ENCODE measurements around the gene DYNLT1. TPM values are rescaled to one million over a fixed set of nuclear protein-coding genes. Genes with fewer than 3 reads are reported as not detected.

Gene DYNLT1
- total and polyA plus RNA-seq, 10 of the 15 experiments (the other 5 are each of a cell fraction or from before 2014, with no cell fraction given), result 33.6 to 298 (median 89.2) TPM

DNA sequence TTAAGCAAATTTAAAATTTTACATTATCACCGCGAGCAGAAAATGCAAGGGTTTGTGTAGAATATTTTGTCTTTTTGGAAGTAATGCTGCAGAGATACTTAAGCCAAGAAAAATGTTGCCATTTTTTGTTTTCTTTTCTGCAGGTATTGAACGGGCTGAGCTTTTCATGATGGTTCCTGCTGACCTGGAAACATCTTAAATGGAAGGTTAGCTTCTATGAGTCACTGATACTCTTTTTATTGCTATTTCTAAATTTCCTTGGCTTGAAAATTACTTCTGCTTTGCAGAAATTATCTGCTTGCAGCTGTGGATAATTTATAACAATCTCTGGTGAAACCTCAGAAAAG is 18.0 kb upstream of the DYNLT1 start:
- no peaks in the 10 kb centered on the region for H3K9me3 ChIP-seq (replicated peaks; ENCODE audit: control insufficient read depth, insufficient read depth, low read length)
- H3K4me2 ChIP-seq (ENCODE audit: control insufficient read depth, insufficient read depth), result no peak overlapping the region
- H3K36me3 ChIP-seq (ENCODE audit: control insufficient read depth in 2 of 2, insufficient read depth in 2 of 2, low read length in 1 of 2), result no peaks in the 10 kb centered on the region; a peak in 1 of 4 replicates
- peaks cover 18% of the 10 kb centered on the region for H3K4me1 ChIP-seq (ENCODE audit: control insufficient read depth, insufficient read depth, low read length)
- no peaks in the 10 kb centered on the region for H4K20me1 ChIP-seq (ENCODE audit: control insufficient read depth, insufficient read depth)
- H3K27ac ChIP-seq (ENCODE audit: control insufficient read depth, insufficient read depth), result no peak overlapping the region
- intact Hi-C loops (cut with micrococcal nuclease; ENCODE audit: unreplicated experiment) (no loop called here), in situ Hi-C loops (cut with MboI) (no loop called here)
- no peaks in the 10 kb centered on the region for H3K79me2 ChIP-seq (ENCODE audit: control insufficient read depth, insufficient read depth, low read length)
- BruUV-seq (replicated peaks), result no TSS peak
- no peak overlapping the region for H3K4me3 ChIP-seq
- ChIA-PET CTCF (interaction anchor here (0.7 to 8.8 kb wide), 12 partner anchors 9 to 472 kb away, joined by 3 to 140 read pairs (median 4); partner anchors contain the start of genes EZR and SYTL3), POLR2A (interaction anchor here (1.0 kb wide), 1 partner anchor 12 kb away, joined by 5 read pairs; no protein-coding TSS in a partner anchor), SMC1A (ENCODE audit: uncharacterized antibody, unreplicated experiment) (interaction anchor here (1.6 to 7.1 kb wide), 3 partner anchors 10 to 29 kb away, joined by 5 to 83 read pairs (median 41); partner anchors contain the start of gene DYNLT1), RAD21 (ENCODE audit: unreplicated experiment) (interaction anchor here (1.2 to 6.4 kb wide), 6 partner anchors 14 to 144 kb away, joined by 3 to 61 read pairs (median 4); partner anchors contain the start of gene SYTL3)
- ATAC-seq (no peak), DNase-seq (ENCODE audit: low read depth, low spot score) (no peak), FAIRE-seq (no peak)
- TF ChIP-seq, protein P1, sequence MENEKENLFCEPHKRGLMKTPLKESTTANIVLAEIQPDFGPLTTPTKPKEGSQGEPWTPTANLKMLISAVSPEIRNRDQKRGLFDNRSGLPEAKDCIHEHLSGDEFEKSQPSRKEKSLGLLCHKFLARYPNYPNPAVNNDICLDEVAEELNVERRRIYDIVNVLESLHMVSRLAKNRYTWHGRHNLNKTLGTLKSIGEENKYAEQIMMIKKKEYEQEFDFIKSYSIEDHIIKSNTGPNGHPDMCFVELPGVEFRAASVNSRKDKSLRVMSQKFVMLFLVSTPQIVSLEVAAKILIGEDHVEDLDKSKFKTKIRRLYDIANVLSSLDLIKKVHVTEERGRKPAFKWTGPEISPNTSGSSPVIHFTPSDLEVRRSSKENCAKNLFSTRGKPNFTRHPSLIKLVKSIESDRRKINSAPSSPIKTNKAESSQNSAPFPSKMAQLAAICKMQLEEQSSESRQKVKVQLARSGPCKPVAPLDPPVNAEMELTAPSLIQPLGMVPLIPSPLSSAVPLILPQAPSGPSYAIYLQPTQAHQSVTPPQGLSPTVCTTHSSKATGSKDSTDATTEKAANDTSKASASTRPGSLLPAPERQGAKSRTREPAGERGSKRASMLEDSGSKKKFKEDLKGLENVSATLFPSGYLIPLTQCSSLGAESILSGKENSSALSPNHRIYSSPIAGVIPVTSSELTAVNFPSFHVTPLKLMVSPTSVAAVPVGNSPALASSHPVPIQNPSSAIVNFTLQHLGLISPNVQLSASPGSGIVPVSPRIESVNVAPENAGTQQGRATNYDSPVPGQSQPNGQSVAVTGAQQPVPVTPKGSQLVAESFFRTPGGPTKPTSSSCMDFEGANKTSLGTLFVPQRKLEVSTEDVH (IDR thresholded peaks at IDR 0.05; ENCODE audit: low read depth, partially characterized antibody), result no peak
- TF ChIP-seq NR2F1 (conservative IDR thresholded peaks at IDR 0.05) (no peak), GABPA (IDR thresholded peaks at IDR 0.05; ENCODE audit: low read depth) (no peak), RAD21 (IDR thresholded peaks at IDR 0.05; ENCODE audit: insufficient read depth, low read depth, low read length) (no peak), TBL1XR1 (IDR thresholded peaks at IDR 0.05; ENCODE audit: low read depth, low read length) (no peak), ETV6 (conservative IDR thresholded peaks at IDR 0.05 in 1 of 2, IDR thresholded peaks at IDR 0.05 in 1 of 2; ENCODE audit: borderline replicate concordance in 1 of 2, low read depth in 1 of 2) (no peak), RBBP5 (conservative IDR thresholded peaks at IDR 0.05) (no peak), MYB (IDR thresholded peaks at IDR 0.05; ENCODE audit: borderline replicate concordance, low read depth, low read length) (no peak), RCOR1 (conservative IDR thresholded peaks at IDR 0.05; ENCODE audit: low read depth, low read length) (no peak), MLLT1 (IDR thresholded peaks at IDR 0.05) (no peak), BACH1 (IDR thresholded peaks at IDR 0.05; ENCODE audit: borderline replicate concordance) (no peak), ASH2L (IDR thresholded peaks at IDR 0.05; ENCODE audit: borderline replicate concordance, low read depth) (no peak), STAT3 (IDR thresholded peaks at IDR 0.05; ENCODE audit: low read depth, low read length) (no peak), PML (IDR thresholded peaks at IDR 0.05; ENCODE audit: low read length) (no peak), USF1 (IDR thresholded peaks at IDR 0.05; ENCODE audit: borderline replicate concordance, extremely low read length, insufficient read depth, low read depth, low read length) (no peak), ZNF384 (IDR thresholded peaks at IDR 0.05; ENCODE audit: borderline replicate concordance, low read depth, low read length) (no peak)
- no peak overlapping the region for H3K9ac ChIP-seq (ENCODE audit: control insufficient read depth, insufficient read depth, low read length)
- H2AFZ ChIP-seq (ENCODE audit: control insufficient read depth, low read depth, low read length), result no peak overlapping the region
- no peaks in the 10 kb centered on the region for H3K27me3 ChIP-seq (replicated peaks in 1 of 2; ENCODE audit: control insufficient read depth in 2 of 2, insufficient read depth in 2 of 2, low read length in 1 of 2)
- WGBS (ENCODE audit: insufficient coverage, insufficient replicate concordance, low lambda C conversion rate, missing lambda C conversion rate), result 67% methylated on average over 3 of the region's 3 CpGs

Measured in GM12878 (cell line).